Stimulated activated naive CD8-positive, alpha-beta T cell treated with anti-CD3 and anti-CD28 coated beads, Interleukin-15, amount 100 ng/mL, for 72 hours (primary cell): ENCODE results near the gene ABCG1.
"Not testable (repeated sequence)": the region's sequence is repeated elsewhere in the genome, so short reads cannot be mapped to it uniquely, and the experiment has no call there.

Experiments
- ATAC-seq: fragments of 150-1000 bp; cut with Tn5 transposase; 2 replicates; pipeline ENCODE4 v1.10.0; 2021; ENCODE audit warnings: mild to moderate bottlenecking, moderate library complexity
- DNase-seq, 2 donors: peaks; one replicate each; pipeline ENCODE4 v3.0.0; 2021 to 2022
- H3K27ac Mint-ChIP-seq, 2 donors: one replicate each; pipeline ENCODE4 v1.8.0; 2022; ENCODE audit warnings: mild to moderate bottlenecking in 2 of 2, mixed read lengths in 2 of 2, moderate library complexity in 2 of 2
- H3K27me3 Mint-ChIP-seq: one replicate; pipeline ENCODE4 v1.8.0; 2022; ENCODE audit warnings: mixed read lengths
- H3K4me1 Mint-ChIP-seq: one replicate; pipeline ENCODE4 v1.8.0; 2022; ENCODE audit warnings: mild to moderate bottlenecking, mixed read lengths
- H3K4me3 Mint-ChIP-seq, 2 donors: one replicate each; pipeline ENCODE4 v1.8.0; 2022; ENCODE audit warnings: mild to moderate bottlenecking in 2 of 2, mixed read lengths in 2 of 2, moderate library complexity in 1 of 2
- H3K9me3 Mint-ChIP-seq, 2 donors: one replicate each; pipeline ENCODE4 v1.8.0; 2022; ENCODE audit warnings: mixed read lengths in 2 of 2

ABCG1 gene

DNA sequence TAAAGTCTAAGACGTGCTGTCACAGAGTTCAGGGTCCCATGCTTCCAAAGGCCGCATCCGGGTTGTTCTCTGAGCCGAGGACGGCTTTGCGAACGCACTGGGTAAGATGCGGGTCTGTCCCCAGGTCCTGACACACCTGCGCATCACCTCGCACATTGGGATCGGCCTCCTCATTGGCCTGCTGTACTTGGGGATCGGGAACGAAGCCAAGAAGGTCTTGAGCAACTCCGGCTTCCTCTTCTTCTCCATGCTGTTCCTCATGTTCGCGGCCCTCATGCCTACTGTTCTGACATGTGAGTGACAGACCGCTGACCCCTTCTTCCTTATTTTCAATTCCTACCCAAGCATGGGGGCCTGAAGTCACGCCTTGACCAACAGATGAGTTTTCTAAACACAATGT lies 71.0 kb downstream of the ABCG1 start:
- no peak overlapping the region for H3K27ac Mint-ChIP-seq
- ATAC-seq (no peak), DNase-seq (no peak)
- H3K4me1 Mint-ChIP-seq: peaks cover 16% of the 10 kb centered on the region
- H3K27me3 Mint-ChIP-seq: no peaks in the 10 kb centered on the region
- no peaks in the 10 kb centered on the region for H3K9me3 Mint-ChIP-seq
- H3K4me3 Mint-ChIP-seq: no peak overlapping the region

DNA sequence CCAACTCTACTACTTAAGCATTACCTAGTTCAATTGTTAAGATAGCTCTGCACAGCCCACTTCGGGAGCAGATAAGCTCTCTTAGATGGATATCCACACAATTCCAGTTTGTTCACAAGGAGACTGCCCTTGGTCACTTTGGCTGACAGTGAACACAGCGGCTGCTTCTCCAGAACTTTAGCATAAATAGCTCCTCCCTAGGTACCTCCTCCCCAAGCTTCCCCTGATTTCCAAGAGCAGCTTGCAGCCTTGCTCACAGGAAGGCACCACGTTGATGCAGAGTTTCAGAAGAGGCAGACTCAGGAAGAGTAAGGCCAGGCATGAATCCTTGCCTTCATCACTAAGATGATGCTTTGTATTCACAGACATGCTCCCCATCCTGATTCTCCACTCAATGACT lies 71.6 kb downstream of the ABCG1 start:
- peaks cover 11% of the 10 kb centered on the region for H3K4me1 Mint-ChIP-seq
- no peak for ATAC-seq

DNA sequence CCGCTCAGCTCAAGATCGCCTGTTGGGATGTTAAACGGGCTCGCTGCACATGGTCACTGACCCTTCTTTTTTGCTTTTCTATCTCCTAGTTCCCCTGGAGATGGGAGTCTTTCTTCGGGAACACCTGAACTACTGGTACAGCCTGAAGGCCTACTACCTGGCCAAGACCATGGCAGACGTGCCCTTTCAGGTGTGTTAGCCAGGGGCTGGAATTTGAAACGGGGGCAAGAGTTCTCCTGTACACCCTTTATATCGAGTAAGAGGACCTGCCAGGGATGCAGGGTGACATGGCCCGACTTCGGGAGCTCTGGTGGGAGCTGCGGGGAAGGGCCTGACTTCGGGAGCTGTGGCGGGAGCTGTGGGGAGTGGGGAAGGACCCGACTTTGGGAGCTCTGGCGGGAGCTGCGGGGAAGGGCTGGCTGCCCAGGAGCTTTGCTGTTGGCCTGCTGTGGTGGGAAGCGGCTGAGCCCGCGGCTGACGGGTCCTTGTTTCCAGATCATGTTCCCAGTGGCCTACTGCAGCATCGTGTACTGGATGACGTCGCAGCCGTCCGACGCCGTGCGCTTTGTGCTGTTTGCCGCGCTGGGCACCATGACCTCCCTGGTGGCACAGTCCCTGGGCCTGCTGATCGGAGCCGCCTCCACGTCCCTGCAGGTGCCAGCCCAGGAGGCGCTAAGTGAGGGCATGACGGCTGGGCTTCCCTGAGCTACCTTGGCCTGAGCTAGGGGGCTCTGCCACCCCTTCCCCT lies 72.2 kb downstream of the ABCG1 start:
- Mint-ChIP-seq H3K27ac (no peak overlapping the region), H3K4me3 (no peak overlapping the region), H3K27me3 (no peaks in the 10 kb centered on the region), H3K4me1 (peaks cover 5% of the 10 kb centered on the region), H3K9me3 (no peaks in the 10 kb centered on the region)
- DNase-seq (no peak), ATAC-seq (no peak)

More for the DNA sequence above, 71.6 kb downstream of the ABCG1 start:
- Mint-ChIP-seq H3K9me3 (no peaks in the 10 kb centered on the region), H3K27ac (no peak overlapping the region), H3K27me3 (no peaks in the 10 kb centered on the region), H3K4me3 (no peak overlapping the region)
- DNase-seq: no peak

- DNase-seq (no peak), ATAC-seq (peak; percentile 63)
- Mint-ChIP-seq H3K4me1 (no peaks in the 10 kb centered on the region), H3K9me3 (no peaks in the 10 kb centered on the region), H3K4me3 (no peak overlapping the region), H3K27ac (no peak overlapping the region), H3K27me3 (no peaks in the 10 kb centered on the region)
Measured at GRCh38 chr21:42291751-42292562, 73.0 kb downstream of the ABCG1 start.

GRCh38 chr21:42292563-42293142 lies 73.7 kb downstream of the ABCG1 start:
- DNase-seq: not testable (repeated sequence)

DNA sequence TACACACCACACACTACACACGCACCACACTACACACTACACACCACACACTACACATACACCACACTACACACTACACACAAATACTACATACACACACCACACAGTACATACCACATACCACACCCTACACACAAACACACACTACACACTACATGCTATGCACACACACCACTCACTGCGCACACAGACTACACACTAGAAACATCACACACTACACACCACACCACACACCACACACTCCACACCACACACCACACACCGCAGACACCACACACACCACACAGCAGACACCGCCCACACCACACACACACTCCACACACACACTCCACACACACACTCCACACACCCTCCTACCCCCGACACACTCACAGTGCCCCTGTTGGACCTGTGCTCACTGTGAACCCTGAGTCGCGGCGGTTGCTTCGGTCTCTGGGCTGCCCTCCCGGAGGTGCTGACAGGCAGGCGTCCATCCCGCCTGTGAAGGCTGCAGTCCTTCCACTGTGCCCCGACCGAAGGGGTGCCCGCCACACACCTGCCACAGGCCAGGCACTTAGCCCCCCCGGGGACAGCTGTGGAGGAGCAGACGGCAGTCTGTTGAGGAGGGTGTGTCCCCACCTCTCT lies 74.8 kb downstream of the ABCG1 start:
- ATAC-seq (peak; percentile 33), DNase-seq (no peak)
- Mint-ChIP-seq H3K27me3 (no peaks in the 10 kb centered on the region), H3K9me3 (no peaks in the 10 kb centered on the region), H3K4me3 (no peak overlapping the region), H3K4me1 (peaks cover under 1% of the 10 kb centered on the region), H3K27ac (no peak overlapping the region)

More at GRCh38 chr21:42292563-42293142, 73.7 kb downstream of the ABCG1 start:
- not testable (repeated sequence) for H3K4me3 Mint-ChIP-seq, ATAC-seq, H3K4me1 Mint-ChIP-seq, H3K27ac Mint-ChIP-seq, H3K27me3 Mint-ChIP-seq, H3K9me3 Mint-ChIP-seq

DNA sequence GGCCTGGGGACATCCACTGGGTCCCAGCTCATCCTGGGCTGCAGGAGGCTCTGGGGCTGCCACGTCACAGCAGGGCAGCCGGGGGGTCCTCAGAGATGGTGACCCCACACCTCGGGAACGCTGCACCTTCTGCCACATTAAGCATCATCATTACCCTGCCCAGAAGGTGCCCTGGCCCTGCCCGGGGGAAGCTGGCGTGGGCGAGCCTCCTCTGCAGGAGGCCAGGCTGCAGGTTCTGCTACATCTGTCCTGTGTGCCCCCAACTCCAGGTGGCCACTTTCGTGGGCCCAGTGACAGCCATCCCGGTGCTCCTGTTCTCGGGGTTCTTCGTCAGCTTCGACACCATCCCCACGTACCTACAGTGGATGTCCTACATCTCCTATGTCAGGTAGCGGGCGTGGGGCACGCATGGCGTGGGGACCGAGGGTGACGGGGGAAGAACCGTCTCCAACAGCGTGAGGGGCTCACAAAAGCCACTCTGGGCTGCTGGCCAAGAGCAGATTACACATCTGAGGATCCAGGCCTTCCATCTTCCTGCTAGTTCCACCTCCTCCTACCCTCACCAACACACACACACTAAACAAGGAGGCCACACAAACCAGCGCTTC lies 75.4 kb downstream of the ABCG1 start:
- no peaks in the 10 kb centered on the region for H3K9me3 Mint-ChIP-seq
- no peak for ATAC-seq
- no peak for DNase-seq
- no peak overlapping the region for H3K27ac Mint-ChIP-seq
- no peak overlapping the region for H3K4me3 Mint-ChIP-seq
- peaks cover 6% of the 10 kb centered on the region for H3K4me1 Mint-ChIP-seq
- H3K27me3 Mint-ChIP-seq: no peaks in the 10 kb centered on the region

DNA sequence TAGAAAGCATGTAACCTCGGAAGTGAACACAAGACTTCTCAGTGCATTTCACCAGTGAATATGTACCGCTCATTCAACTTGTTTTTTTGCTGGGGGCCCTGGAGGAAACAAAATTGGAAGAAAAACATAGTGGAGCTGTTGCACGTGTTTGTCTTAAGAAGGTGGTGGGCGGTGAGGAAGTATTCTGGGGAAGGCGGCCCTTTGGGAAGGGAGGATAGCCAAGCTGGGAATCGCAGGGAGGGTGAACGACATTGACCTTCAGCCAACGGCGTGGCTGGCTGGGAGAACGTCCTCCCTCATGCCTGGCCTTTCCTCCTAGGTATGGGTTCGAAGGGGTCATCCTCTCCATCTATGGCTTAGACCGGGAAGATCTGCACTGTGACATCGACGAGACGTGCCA lies 76.9 kb downstream of the ABCG1 start:
- no peak overlapping the region for H3K27ac Mint-ChIP-seq
- H3K27me3 Mint-ChIP-seq: no peaks in the 10 kb centered on the region
- DNase-seq: no peak
- no peak for ATAC-seq
- H3K9me3 Mint-ChIP-seq: no peaks in the 10 kb centered on the region
- H3K4me3 Mint-ChIP-seq: no peak overlapping the region
- peaks cover 15% of the 10 kb centered on the region for H3K4me1 Mint-ChIP-seq

GRCh38 chr21:42296501-42296900 lies 77.6 kb downstream of the ABCG1 start:
- Mint-ChIP-seq H3K27me3 (no peaks in the 10 kb centered on the region), H3K9me3 (no peaks in the 10 kb centered on the region), H3K4me1 (peaks cover 15% of the 10 kb centered on the region), H3K4me3 (no peak overlapping the region), H3K27ac (no peak overlapping the region)
- DNase-seq (no peak), ATAC-seq (no peak)

DNA sequence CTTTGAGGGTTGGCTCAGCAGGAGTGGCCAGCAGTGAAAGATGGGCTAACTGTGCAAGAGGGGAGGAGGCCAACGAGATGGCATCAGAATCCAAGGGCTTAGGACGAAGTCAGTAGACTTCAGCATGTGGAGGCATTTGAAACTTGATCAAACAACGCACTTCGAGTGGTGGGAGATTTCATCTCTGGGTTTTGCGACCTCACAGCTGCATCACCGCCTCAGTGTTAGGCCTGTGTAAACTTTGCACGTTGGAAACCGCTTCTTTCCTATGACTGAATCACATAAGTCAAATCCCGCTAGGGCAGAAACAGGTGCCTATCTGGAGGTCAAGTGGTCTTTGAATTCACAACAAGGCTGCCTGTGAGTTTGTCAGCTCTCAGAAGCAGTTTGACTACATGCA lies 78.4 kb downstream of the ABCG1 start:
- Mint-ChIP-seq H3K4me1 (peaks cover 15% of the 10 kb centered on the region), H3K27me3 (no peaks in the 10 kb centered on the region), H3K9me3 (no peaks in the 10 kb centered on the region), H3K27ac (no peak overlapping the region), H3K4me3 (no peak overlapping the region)
- ATAC-seq (no peak), DNase-seq (no peak)

GRCh38 chr21:42298237-42298636 lies 79.3 kb downstream of the ABCG1 start:
- Mint-ChIP-seq H3K4me1 (peaks cover 15% of the 10 kb centered on the region), H3K4me3 (no peak overlapping the region), H3K27ac (peak overlapping the region in 1 of 2 donors; percentile 76), H3K27me3 (no peaks in the 10 kb centered on the region), H3K9me3 (no peaks in the 10 kb centered on the region)
- ATAC-seq (no peak), DNase-seq (no peak)

- H3K9me3 Mint-ChIP-seq: no peaks in the 10 kb centered on the region
Measured at GRCh38 chr21:42298657-42299056, 79.7 kb downstream of the ABCG1 start.

DNA sequence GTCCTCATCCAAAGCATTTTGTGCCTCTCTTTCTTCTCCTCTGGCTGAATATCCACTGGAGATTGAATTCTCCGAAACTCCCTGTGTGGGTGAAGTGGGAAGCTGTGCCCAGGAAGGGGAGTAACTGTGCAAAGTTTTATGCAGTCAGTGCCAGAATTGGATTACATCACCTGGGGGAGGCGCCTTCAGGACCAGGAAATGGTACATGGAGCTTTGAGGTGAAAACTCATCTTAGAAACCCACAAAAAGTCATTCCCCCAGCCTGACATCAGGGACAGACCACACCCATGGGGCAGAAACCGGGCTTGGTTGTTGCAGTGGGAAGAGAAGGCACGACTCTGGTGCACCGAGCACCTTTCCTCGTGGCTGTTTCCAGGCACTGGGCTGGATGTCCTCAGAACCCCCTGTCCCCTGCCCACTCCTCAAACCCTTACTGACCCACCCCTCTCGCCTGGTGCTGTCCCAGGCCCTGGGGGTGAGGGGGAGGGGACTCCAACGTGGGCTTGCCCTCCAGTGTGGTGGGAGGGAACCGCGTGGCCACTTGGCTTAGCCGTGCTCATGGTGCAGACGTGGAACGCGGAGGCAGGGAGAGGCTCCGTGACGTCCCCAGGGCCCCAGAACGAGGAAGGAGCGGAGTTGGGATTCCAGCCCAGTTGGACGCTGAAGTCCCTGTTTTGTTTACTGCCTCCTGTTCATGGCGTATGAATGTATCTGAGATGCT lies 80.5 kb downstream of the ABCG1 start:
- peak in 1 of 2 donors; percentile 56 for DNase-seq
- Mint-ChIP-seq H3K4me3 (no peak overlapping the region), H3K27me3 (no peaks in the 10 kb centered on the region), H3K27ac (no peak overlapping the region), H3K9me3 (no peaks in the 10 kb centered on the region), H3K4me1 (peaks cover 15% of the 10 kb centered on the region)
- ATAC-seq: peak; percentile 90

More at GRCh38 chr21:42298657-42299056, 79.7 kb downstream of the ABCG1 start:
- Mint-ChIP-seq H3K27me3 (no peaks in the 10 kb centered on the region), H3K4me3 (no peak overlapping the region), H3K27ac (peak overlapping the region in 1 of 2 donors; percentile 76), H3K4me1 (peaks cover 15% of the 10 kb centered on the region)
- ATAC-seq (no peak), DNase-seq (no peak)

DNA sequence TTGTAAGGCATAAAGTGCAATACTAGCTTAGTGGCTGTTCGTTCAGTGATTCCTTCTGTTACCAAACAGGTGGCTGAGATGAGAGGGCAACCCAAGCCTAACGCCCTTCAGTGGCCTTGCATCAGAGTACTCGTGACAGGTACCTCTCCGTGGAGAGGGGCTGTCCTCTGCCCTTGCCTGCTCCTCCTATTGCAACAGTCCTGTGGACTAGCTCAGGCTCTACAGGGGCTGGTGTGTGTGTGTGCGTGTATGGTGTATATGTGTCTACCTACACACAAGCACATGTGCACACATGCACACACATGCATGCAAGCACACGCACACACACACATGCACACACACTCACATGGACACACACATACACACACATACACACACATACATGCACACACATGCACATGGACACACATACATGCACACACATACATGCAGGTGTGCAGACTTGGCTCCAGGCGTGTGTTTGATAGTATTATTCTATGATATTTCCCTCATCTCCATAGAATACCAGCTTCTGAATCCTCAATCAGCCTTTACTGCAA lies 81.2 kb downstream of the ABCG1 start:
- Mint-ChIP-seq H3K27ac (no peak overlapping the region), H3K9me3 (no peaks in the 10 kb centered on the region), H3K4me1 (peaks cover 15% of the 10 kb centered on the region), H3K27me3 (no peaks in the 10 kb centered on the region), H3K4me3 (no peak overlapping the region)
- no peak for DNase-seq
- no peak for ATAC-seq
